ENCODE results near the gene DNAJC18.

The DNAJC18 gene

DNA sequence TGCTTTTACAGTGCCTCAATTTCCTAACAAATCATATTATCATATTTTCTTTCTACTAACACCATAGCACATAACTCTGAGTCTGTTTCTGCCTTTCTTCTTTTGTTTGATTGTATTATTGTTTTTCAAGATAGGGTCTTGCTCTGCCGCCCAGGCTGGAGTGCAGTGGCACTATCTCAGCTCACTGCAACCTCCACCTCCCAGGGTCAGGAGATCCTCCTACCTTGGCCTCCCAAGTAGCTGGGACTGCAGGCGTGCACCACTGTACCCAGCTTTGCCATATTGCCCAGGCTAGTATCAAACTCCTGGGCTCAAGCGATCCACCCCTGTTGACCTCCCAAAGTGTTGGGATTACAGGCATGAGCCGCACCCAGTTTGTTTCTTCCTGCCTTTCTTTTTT lies 78.9 kb downstream of the DNAJC18 start:
- no peak for FAIRE-seq
